Measurements from ENCODE around the gene LRRC3.

DNA sequence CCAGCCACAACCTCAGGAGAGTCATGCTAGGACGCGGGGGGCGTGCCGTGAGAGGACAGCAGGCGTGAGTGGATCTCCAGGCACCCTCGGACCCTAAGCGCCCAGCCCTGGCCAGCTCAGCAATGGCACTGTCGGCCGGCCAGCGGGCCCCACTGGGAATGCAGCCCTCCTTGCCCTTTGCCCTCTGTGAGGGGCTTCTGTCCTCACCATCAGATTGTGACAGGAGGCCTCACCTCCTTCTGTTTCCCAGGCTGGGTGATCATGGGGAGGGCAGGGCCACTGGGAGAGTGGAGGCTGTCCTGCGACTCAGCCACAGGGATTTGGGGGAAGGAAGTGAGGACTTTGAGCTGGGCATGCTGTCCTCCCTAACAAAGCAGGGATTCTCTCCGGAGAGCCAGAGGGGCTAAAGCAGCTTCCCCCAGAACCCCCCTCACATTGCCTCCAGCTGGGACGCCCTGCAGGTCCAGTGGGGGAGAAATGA, 6.6 kb upstream of the LRRC3 start:
- TF ChIP-seq, protein P1, sequence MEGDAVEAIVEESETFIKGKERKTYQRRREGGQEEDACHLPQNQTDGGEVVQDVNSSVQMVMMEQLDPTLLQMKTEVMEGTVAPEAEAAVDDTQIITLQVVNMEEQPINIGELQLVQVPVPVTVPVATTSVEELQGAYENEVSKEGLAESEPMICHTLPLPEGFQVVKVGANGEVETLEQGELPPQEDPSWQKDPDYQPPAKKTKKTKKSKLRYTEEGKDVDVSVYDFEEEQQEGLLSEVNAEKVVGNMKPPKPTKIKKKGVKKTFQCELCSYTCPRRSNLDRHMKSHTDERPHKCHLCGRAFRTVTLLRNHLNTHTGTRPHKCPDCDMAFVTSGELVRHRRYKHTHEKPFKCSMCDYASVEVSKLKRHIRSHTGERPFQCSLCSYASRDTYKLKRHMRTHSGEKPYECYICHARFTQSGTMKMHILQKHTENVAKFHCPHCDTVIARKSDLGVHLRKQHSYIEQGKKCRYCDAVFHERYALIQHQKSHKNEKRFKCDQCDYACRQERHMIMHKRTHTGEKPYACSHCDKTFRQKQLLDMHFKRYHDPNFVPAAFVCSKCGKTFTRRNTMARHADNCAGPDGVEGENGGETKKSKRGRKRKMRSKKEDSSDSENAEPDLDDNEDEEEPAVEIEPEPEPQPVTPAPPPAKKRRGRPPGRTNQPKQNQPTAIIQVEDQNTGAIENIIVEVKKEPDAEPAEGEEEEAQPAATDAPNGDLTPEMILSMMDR (conservative IDR thresholded peaks at IDR 0.05; ENCODE audit: low read depth, low read length), result no peak
- TF ChIP-seq MAFK (IDR thresholded peaks at IDR 0.05; ENCODE audit: low read depth, low read length) (no peak), RAD21 (IDR thresholded peaks at IDR 0.05; ENCODE audit: low read length) (no peak), CEBPB (IDR thresholded peaks at IDR 0.05; ENCODE audit: low read depth, low read length) (no peak), SMC3 (IDR thresholded peaks at IDR 0.05; ENCODE audit: low read depth, low read length) (no peak)
- TF ChIP-seq, protein P2, sequence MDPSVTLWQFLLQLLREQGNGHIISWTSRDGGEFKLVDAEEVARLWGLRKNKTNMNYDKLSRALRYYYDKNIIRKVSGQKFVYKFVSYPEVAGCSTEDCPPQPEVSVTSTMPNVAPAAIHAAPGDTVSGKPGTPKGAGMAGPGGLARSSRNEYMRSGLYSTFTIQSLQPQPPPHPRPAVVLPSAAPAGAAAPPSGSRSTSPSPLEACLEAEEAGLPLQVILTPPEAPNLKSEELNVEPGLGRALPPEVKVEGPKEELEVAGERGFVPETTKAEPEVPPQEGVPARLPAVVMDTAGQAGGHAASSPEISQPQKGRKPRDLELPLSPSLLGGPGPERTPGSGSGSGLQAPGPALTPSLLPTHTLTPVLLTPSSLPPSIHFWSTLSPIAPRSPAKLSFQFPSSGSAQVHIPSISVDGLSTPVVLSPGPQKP (IDR thresholded peaks at IDR 0.05; ENCODE audit: borderline replicate concordance, low read depth, low read length), result no peak

Data from IMR-90 (cell line).